ENCODE results near the gene DENND1A. TPM values are rescaled to one million over a fixed set of nuclear protein-coding genes. Genes with fewer than 3 reads are reported as not detected.

DENND1A gene
- total RNA-seq, 1 donor from 2014 or later: 37.3 TPM

DNA sequence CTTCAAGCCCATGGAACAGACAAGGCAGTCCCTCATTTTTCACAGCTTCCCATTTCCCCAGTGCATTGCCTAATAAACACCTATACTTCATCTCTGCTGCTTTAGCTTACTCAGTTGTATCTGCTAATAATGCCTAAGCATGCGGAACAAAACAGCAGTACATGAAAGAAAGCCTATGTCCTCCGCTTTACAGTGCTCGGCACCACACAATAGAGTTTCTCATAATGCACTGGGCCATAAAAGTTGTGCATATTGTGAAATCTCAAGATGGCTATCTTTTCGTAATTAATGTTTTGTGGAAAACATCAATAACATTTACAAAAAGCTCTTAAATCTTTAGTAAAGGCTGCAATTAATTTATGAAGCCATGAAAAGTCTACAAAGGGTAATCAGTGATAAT is 69.3 kb downstream of the DENND1A start:
- DNase-seq (ENCODE audit: low spot score in 2 of 2): no peak
- Histone ChIP-seq H3K36me3 (no peaks in the 10 kb centered on the region), H3K27ac (no peak overlapping the region), H3K4me3 (no peak overlapping the region), H3K9me3 (no peaks in the 10 kb centered on the region), H3K4me1 (peaks cover 3 to 12% of the 10 kb centered on the region in 2 donors), H3K27me3 (no peaks in the 10 kb centered on the region)
- TF ChIP-seq, protein P1, sequence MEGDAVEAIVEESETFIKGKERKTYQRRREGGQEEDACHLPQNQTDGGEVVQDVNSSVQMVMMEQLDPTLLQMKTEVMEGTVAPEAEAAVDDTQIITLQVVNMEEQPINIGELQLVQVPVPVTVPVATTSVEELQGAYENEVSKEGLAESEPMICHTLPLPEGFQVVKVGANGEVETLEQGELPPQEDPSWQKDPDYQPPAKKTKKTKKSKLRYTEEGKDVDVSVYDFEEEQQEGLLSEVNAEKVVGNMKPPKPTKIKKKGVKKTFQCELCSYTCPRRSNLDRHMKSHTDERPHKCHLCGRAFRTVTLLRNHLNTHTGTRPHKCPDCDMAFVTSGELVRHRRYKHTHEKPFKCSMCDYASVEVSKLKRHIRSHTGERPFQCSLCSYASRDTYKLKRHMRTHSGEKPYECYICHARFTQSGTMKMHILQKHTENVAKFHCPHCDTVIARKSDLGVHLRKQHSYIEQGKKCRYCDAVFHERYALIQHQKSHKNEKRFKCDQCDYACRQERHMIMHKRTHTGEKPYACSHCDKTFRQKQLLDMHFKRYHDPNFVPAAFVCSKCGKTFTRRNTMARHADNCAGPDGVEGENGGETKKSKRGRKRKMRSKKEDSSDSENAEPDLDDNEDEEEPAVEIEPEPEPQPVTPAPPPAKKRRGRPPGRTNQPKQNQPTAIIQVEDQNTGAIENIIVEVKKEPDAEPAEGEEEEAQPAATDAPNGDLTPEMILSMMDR (IDR thresholded peaks at IDR 0.05): no peak
- intact Hi-C loops (cut with DNase I): no loop called here

DNA sequence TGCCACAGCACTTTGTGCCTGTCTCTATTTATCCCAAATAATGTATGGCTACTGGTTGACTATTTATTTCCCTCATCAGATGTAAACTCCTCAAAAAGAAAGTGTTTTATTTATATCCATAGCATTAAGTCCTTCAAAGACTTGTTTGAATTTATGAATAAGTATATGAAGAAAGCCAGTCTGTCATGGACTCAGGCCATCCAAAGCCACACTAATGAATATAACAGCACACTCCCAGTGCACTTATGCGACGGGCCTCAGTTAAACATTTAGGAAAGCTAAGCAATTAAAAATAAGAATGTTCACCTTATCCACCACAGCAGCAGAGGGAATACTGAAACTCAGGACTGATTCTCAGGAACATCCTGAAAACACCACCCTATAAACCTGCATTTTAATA is 77.5 kb downstream of the DENND1A start:
- intact Hi-C loops (cut with DNase I): no loop called here
- H3K9me3 ChIP-seq: peaks cover 0 to 3% of the 10 kb centered on the region in 2 donors
- no peak for DNase-seq (ENCODE audit: low spot score in 2 of 2)
- no peaks in the 10 kb centered on the region for H3K4me1 ChIP-seq
- TF ChIP-seq, protein P1 (IDR thresholded peaks at IDR 0.05): no peak
- peaks cover 0 to 4% of the 10 kb centered on the region in 2 donors for H3K36me3 ChIP-seq
- no peak overlapping the region for H3K27ac ChIP-seq
- H3K4me3 ChIP-seq: no peak overlapping the region
- no peaks in the 10 kb centered on the region for H3K27me3 ChIP-seq

DNA sequence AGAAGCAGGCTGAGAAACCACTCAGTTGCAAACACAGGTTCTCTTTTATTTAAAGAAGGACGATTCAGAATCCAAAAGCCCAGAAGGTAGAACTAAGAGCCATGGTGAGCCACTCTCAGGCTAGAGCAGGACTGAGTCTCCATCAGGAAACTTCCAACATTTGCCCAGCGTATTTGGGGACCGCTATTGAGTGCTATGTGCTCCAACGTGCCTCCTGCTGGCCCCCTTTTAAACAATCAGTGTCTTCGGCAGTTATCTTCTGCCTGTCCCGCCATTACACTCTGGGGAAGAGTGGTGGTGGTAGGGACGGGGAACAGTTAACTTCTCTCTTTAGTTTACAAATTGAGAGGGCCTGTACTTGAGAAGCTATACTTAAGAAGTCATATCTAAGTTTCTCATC is 78.1 kb downstream of the DENND1A start:
- H3K4me1 ChIP-seq: no peaks in the 10 kb centered on the region
- H3K27me3 ChIP-seq: no peaks in the 10 kb centered on the region
- no peak overlapping the region for H3K4me3 ChIP-seq
- H3K27ac ChIP-seq: no peak overlapping the region
- peaks cover 0 to 7% of the 10 kb centered on the region in 2 donors for H3K9me3 ChIP-seq
- H3K36me3 ChIP-seq: peaks cover 0 to 4% of the 10 kb centered on the region in 2 donors
- DNase-seq (ENCODE audit: low spot score in 2 of 2): no peak
- intact Hi-C loops (cut with DNase I): no loop called here
- TF ChIP-seq, protein P1 (IDR thresholded peaks at IDR 0.05): no peak

DNA sequence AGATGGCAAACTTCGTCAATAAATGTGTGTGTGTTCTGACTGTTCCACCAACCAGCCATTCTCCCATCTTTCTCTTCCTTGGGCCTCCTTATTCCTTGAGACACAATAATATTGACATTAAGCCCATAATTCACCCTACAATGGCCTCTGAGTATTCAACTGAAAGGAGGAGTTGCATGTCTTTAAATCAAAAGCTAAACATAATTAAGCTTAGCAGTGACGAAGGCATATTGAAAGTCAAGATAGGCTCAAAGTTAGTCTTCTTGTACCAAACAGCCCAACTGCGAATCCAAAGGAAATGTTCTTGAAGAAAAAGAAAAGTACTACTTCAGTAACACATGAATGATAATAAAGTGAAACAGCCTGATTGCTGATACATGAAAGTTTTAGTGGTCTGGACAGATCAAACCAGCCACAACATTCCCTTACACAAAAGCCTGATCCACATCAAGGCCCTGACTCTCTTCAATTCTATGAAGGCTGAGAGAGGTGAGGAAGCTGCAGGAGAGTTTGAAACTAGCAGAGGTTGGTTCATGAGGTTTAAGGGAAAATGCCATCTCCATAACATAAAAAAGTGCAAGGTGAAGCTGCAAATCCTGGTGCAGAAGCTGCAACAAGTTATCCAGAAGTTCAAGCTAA is 81.4 kb downstream of the DENND1A start:
- intact Hi-C loops (cut with DNase I): no loop called here

DNA sequence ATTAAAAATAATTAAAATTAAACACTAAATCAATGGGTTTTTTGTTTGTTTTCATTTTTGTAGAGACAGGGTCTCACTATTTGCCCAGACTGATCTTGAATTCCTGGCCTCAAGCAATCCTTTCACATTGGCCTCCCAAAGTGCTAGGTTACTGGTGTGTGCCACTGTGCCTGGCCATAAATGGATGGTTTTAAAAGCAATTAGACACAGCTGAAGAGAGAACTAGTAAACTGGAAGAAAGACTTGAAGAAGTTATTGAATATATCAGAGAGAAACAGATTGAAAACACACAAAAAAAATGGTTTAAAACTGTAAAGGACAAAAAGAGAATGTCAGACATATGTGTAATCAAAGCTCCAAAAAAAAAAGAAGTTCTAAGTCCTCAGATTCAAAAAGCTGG is 83.0 kb downstream of the DENND1A start:
- Histone ChIP-seq H3K27me3 (no peaks in the 10 kb centered on the region), H3K4me1 (no peaks in the 10 kb centered on the region), H3K4me3 (no peak overlapping the region), H3K27ac (no peak overlapping the region), H3K9me3 (peaks cover 7 to 52% of the 10 kb centered on the region in 2 donors), H3K36me3 (peaks cover 6 to 8% of the 10 kb centered on the region in 2 donors)
- intact Hi-C loops (cut with DNase I): no loop called here
- DNase-seq (ENCODE audit: low spot score in 2 of 2): no peak
- TF ChIP-seq, protein P1 (IDR thresholded peaks at IDR 0.05): no peak

More for the DNA sequence above, 81.4 kb downstream of the DENND1A start:
- H3K36me3 ChIP-seq: peaks cover 6 to 8% of the 10 kb centered on the region in 2 donors
- no peaks in the 10 kb centered on the region for H3K27me3 ChIP-seq
- no peak for DNase-seq (ENCODE audit: low spot score in 2 of 2)
- no peaks in the 10 kb centered on the region for H3K4me1 ChIP-seq
- TF ChIP-seq, protein P1 (IDR thresholded peaks at IDR 0.05): no peak
- no peak overlapping the region for H3K4me3 ChIP-seq
- no peak overlapping the region for H3K27ac ChIP-seq
- H3K9me3 ChIP-seq: peaks cover 7 to 36% of the 10 kb centered on the region in 2 donors

Measured in ascending aorta (tissue), 2 donors.